GM18868 (cell line): ENCODE measurements around the gene PRSS1.
A peak's percentile ranks its signal among the peaks of the same experiment; 100 is the strongest.
"Not testable (repeated sequence)": the region's sequence is repeated elsewhere in the genome, so short reads cannot be mapped to it uniquely, and the experiment has no call there.

Experiments used
- ATAC-seq: cut with Tn5 transposase; IDR thresholded peaks from one replicate; pipeline ENCODE4 v1.9.1; 2021; ENCODE audit warnings: mild to moderate bottlenecking, moderate library complexity; ENCODE audit not compliant: unreplicated experiment

Gene PRSS1

GRCh38 chr7:142772673-142773072 lies 23.4 kb downstream of the PRSS1 start:
- no peak for ATAC-seq

GRCh38 chr7:142773230-142773629 lies 24.0 kb downstream of the PRSS1 start:
- ATAC-seq, result no peak

- no peak for ATAC-seq
Measured at GRCh38 chr7:142773937-142774744, 24.9 kb downstream of the PRSS1 start.

- no peak for ATAC-seq
Measured at GRCh38 chr7:142774826-142775225, 25.6 kb downstream of the PRSS1 start.

- ATAC-seq, result not testable (repeated sequence)
Measured at GRCh38 chr7:142775351-142776115, 26.3 kb downstream of the PRSS1 start.

GRCh38 chr7:142776206-142776844 lies 27.1 kb downstream of the PRSS1 start:
- no peak for ATAC-seq

GRCh38 chr7:142776845-142777225 lies 27.6 kb downstream of the PRSS1 start:
- ATAC-seq, result not testable (repeated sequence)

GRCh38 chr7:142777318-142777717 lies 28.0 kb downstream of the PRSS1 start:
- ATAC-seq, result no peak

- peak; percentile 85 for ATAC-seq
Measured at GRCh38 chr7:142782922-142783900, 33.9 kb downstream of the PRSS1 start.

GRCh38 chr7:142784096-142784495 lies 34.8 kb downstream of the PRSS1 start:
- no peak for ATAC-seq

- ATAC-seq, result no peak
Measured at GRCh38 chr7:142784716-142785115, 35.4 kb downstream of the PRSS1 start.

GRCh38 chr7:142785841-142786250 lies 36.6 kb downstream of the PRSS1 start:
- no peak for ATAC-seq

- ATAC-seq, result no peak
Measured at GRCh38 chr7:142787034-142787768, 37.9 kb downstream of the PRSS1 start.

GRCh38 chr7:142787783-142788182 lies 38.5 kb downstream of the PRSS1 start:
- ATAC-seq, result no peak

GRCh38 chr7:142788303-142789289 lies 39.3 kb downstream of the PRSS1 start:
- no peak for ATAC-seq

- ATAC-seq, result no peak
Measured at GRCh38 chr7:142789441-142789840, 40.2 kb downstream of the PRSS1 start.

GRCh38 chr7:142790056-142790455 lies 40.8 kb downstream of the PRSS1 start:
- ATAC-seq, result no peak

- ATAC-seq, result no peak
Measured at GRCh38 chr7:142790555-142790954, 41.3 kb downstream of the PRSS1 start.

- no peak for ATAC-seq
Measured at GRCh38 chr7:142791502-142791901, 42.2 kb downstream of the PRSS1 start.
